ENCODE data around the gene GUCY2C.

GUCY2C gene

GRCh38 chr12:14716848-14717444 is 20.5 kb upstream of the GUCY2C start:
- H3K4me3 ChIP-seq (ENCODE audit: low read depth, low read length): no peak overlapping the region
- 0 out of 2 replicates have a peak, but pooled peaks have one; percentile 29 for TF ChIP-seq CTCF (IDR thresholded peaks at IDR 0.05; ENCODE audit: low read depth, low read length)

GRCh38 chr12:14714437-14714836 is 18.0 kb upstream of the GUCY2C start:
- no peak for TF ChIP-seq CTCF (IDR thresholded peaks at IDR 0.05; ENCODE audit: low read depth, low read length)

GRCh38 chr12:14710632-14711320 is 14.4 kb upstream of the GUCY2C start:
- no peak overlapping the region for H3K4me3 ChIP-seq (ENCODE audit: low read depth, low read length)

More at GRCh38 chr12:14714437-14714836, 18.0 kb upstream of the GUCY2C start:
- no peak overlapping the region for H3K4me3 ChIP-seq (ENCODE audit: low read depth, low read length)

GRCh38 chr12:14701809-14702568 is 5.6 kb upstream of the GUCY2C start:
- TF ChIP-seq CTCF (IDR thresholded peaks at IDR 0.05; ENCODE audit: low read depth, low read length): no peak
- H3K4me3 ChIP-seq (ENCODE audit: low read depth, low read length): no peak overlapping the region

More at GRCh38 chr12:14710632-14711320, 14.4 kb upstream of the GUCY2C start:
- no peak for TF ChIP-seq CTCF (IDR thresholded peaks at IDR 0.05; ENCODE audit: low read depth, low read length)

GRCh38 chr12:14700935-14701334 is 4.5 kb upstream of the GUCY2C start:
- no peak for TF ChIP-seq CTCF (IDR thresholded peaks at IDR 0.05; ENCODE audit: low read depth, low read length)
- H3K4me3 ChIP-seq (ENCODE audit: low read depth, low read length): no peak overlapping the region

- no peak overlapping the region for H3K4me3 ChIP-seq (ENCODE audit: low read depth, low read length)
- TF ChIP-seq CTCF (IDR thresholded peaks at IDR 0.05; ENCODE audit: low read depth, low read length): no peak
Measured at GRCh38 chr12:14699923-14700322, 3.5 kb upstream of the GUCY2C start.

GRCh38 chr12:14698555-14698954 is 2.2 kb upstream of the GUCY2C start:
- no peak for TF ChIP-seq CTCF (IDR thresholded peaks at IDR 0.05; ENCODE audit: low read depth, low read length)

More at GRCh38 chr12:14698555-14698954, 2.2 kb upstream of the GUCY2C start:
- H3K4me3 ChIP-seq (ENCODE audit: low read depth, low read length): no peak overlapping the region
